ENCODE results near the gene GNAI2. TPM values are rescaled to one million over a fixed set of nuclear protein-coding genes. Genes with fewer than 3 reads are reported as not detected.

GNAI2 gene
- total RNA-seq, 1 donor from 2014 or later, result 118 TPM

DNA sequence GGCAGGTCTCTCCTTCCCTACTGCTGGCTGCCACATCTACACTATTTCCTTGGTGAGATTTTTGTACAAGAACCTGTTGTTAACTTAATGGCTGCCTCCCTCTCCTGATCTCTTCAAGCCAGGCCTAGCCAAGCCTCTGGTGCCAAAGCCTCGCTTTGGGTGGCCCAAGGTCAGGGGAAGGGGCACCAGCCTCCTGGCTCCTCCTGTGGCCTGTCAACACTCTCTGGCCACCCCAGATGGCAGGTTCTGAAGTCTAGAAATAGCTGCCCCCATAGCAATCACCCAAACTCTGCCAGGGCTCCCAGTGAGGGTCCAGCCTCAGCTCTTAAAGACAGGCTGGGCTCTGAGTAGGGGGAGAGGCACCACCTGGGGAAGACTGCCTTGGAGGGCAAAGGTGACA is 51.3 kb downstream of the GNAI2 start:
- peaks cover 53% of the 10 kb centered on the region for H3K4me1 ChIP-seq

GRCh38 chr3:50288387-50289007 is 52.5 kb downstream of the GNAI2 start:
- H3K27ac ChIP-seq (replicated peaks), result peak overlapping the region; percentile 86
- H3K27me3 ChIP-seq (ENCODE audit: low read depth), result no peaks in the 10 kb centered on the region
- intact Hi-C loops (cut with micrococcal nuclease), result no loop called here
- H3K4me1 ChIP-seq, result peaks cover 63% of the 10 kb centered on the region
- TF ChIP-seq CTCF (IDR thresholded peaks at IDR 0.05; ENCODE audit: borderline replicate concordance), result no peak
- H3K9me3 ChIP-seq (replicated peaks), result no peaks in the 10 kb centered on the region
- H3K4me3 ChIP-seq, result no peak overlapping the region
- DNase-seq, result peak; percentile 16
- H3K36me3 ChIP-seq, result peaks cover 29% of the 10 kb centered on the region

More for the DNA sequence above, 51.3 kb downstream of the GNAI2 start:
- intact Hi-C loops (cut with micrococcal nuclease), result no loop called here
- TF ChIP-seq CTCF (IDR thresholded peaks at IDR 0.05; ENCODE audit: borderline replicate concordance), result no peak
- Histone ChIP-seq H3K27me3 (ENCODE audit: low read depth) (no peaks in the 10 kb centered on the region), H3K4me3 (peak overlapping the region; percentile 9), H3K9me3 (replicated peaks) (no peaks in the 10 kb centered on the region), H3K36me3 (peaks cover 29% of the 10 kb centered on the region), H3K27ac (replicated peaks) (peak overlapping the region; percentile 86)
- peak; percentile 63 for DNase-seq

GRCh38 chr3:50289130-50289529 is 53.1 kb downstream of the GNAI2 start:
- Histone ChIP-seq H3K27ac (replicated peaks) (peak overlapping the region; percentile 86), H3K4me1 (peaks cover 66% of the 10 kb centered on the region)
- no peak for DNase-seq

DNA sequence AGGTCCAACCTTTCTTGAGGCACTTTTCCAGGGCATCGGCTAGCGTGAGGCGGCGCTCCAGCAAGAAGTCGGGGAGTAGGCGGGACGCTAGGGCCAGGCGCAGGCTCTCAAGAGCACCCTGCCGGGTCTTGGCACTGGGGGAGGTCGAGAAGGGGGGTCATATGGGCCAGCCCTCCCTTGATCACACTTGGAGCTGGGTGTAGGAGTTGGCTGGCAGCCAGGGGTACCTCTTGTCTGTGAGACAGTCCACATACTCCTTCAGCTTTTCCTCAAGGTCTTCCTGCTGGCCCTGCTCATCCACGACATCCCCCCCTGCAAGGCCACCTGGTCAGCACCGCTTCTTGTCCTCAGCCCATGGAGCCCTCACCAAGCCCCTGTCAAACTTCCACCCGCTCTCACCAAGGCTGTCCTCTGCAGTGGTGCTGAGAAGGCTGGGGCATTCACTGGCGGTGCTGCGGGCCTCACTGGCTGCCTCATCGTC is 54.2 kb downstream of the GNAI2 start:
- TF ChIP-seq CTCF (IDR thresholded peaks at IDR 0.05; ENCODE audit: borderline replicate concordance), result no peak
- DNase-seq, result peak; percentile 14
- Histone ChIP-seq H3K27ac (replicated peaks) (peak overlapping the region; percentile 93), H3K36me3 (peaks cover 29% of the 10 kb centered on the region), H3K27me3 (ENCODE audit: low read depth) (no peaks in the 10 kb centered on the region), H3K4me1 (peaks cover 62% of the 10 kb centered on the region), H3K9me3 (replicated peaks) (no peaks in the 10 kb centered on the region), H3K4me3 (no peak overlapping the region)
- intact Hi-C loops (cut with micrococcal nuclease), result no loop called here

More at GRCh38 chr3:50289130-50289529, 53.1 kb downstream of the GNAI2 start:
- no peaks in the 10 kb centered on the region for H3K27me3 ChIP-seq (ENCODE audit: low read depth)
- H3K36me3 ChIP-seq, result peaks cover 29% of the 10 kb centered on the region
- TF ChIP-seq CTCF (IDR thresholded peaks at IDR 0.05; ENCODE audit: borderline replicate concordance), result no peak
- intact Hi-C loops (cut with micrococcal nuclease), result no loop called here
- no peaks in the 10 kb centered on the region for H3K9me3 ChIP-seq (replicated peaks)
- H3K4me3 ChIP-seq, result no peak overlapping the region

GRCh38 chr3:50292159-50293078 is 56.4 kb downstream of the GNAI2 start, which contains the start of gene IFRD2:
TSS of gene IFRD2 (minus strand) at chr3:50292429. CDS start at chr3:50292274, 155 bp downstream.
- no peaks in the 10 kb centered on the region for H3K9me3 ChIP-seq (replicated peaks)
- peak within 1 kb of the TSS; percentile 93 for H3K27ac ChIP-seq (replicated peaks)
- peaks cover 29% of the 10 kb centered on the region for H3K36me3 ChIP-seq
- no peaks in the 10 kb centered on the region for H3K27me3 ChIP-seq (ENCODE audit: low read depth)
- TF ChIP-seq CTCF (IDR thresholded peaks at IDR 0.05; ENCODE audit: borderline replicate concordance), result no peak
- H3K4me1 ChIP-seq, result peaks cover 40% of the 10 kb centered on the region
- intact Hi-C loops (cut with micrococcal nuclease), result no loop called here
- peak; percentile 97 for DNase-seq
- H3K4me3 ChIP-seq, result peak within 1 kb of the TSS; percentile 95

Measured in left ventricle myocardium inferior (tissue), 1 donor.